GM12878 (cell line): ENCODE measurements around the gene MRPL2. TPM values are rescaled to one million over a fixed set of nuclear protein-coding genes. Genes with fewer than 3 reads are reported as not detected.

Source experiments
- ATAC-seq: fragments of 200-7000 bp; cut with Tn5 transposase; 3 replicates; pipeline ENCODE4 v1.9.1; 2020; ENCODE audit warnings: mild to moderate bottlenecking, moderate library complexity
- BruUV-seq: library from RNA; stranded (reverse); fragments of 400-500 nt; replicated peaks from 2 replicates; lab custom pipeline; 2021; lab: Mats Ljungman, UMichigan
- CTCF ChIA-PET: fragments of 300-600 bp; sonication (Branson Sonifier 250); formaldehyde crosslinking; extraction: SDS; loops from one replicate; lab custom pipeline; 2021; ENCODE audit warnings: inconsistent platforms; lab: Yijun Ruan, JAX
- POLR2A ChIA-PET: fragments of 350-600 bp; formaldehyde crosslinking; extraction: SDS; loops from one replicate; lab custom pipeline; 2021; ENCODE audit warnings: inconsistent platforms; lab: Charles Lee
- RAD21 ChIA-PET: fragments of 300-600 bp; sonication (Branson Sonifier 250); formaldehyde crosslinking; loops from one replicate; lab custom pipeline; 2023; ENCODE audit warnings: antibody characterized with exemption; ENCODE audit not compliant: unreplicated experiment; lab: Charles Lee
- SMC1A ChIA-PET: fragments of 300-600 bp; sonication (Branson Sonifier 250); formaldehyde crosslinking; loops from one replicate; lab custom pipeline; 2023; ENCODE audit not compliant: unreplicated experiment, uncharacterized antibody; lab: Charles Lee
- DNase-seq: peaks from one replicate; pipeline ENCODE4 v3.0.0-alpha.2; 2011; ENCODE audit warnings: low read depth, low spot score
- FAIRE-seq: peaks from 3 replicates; lab custom pipeline; 2011; peaks lifted over from hg19 to GRCh38; lab: Jason Lieb, UNC
- H2AFZ ChIP-seq: 2 replicates; pipeline ENCODE4 v1.6.0; 2011; ENCODE audit warnings: low read depth, low read length, control low read depth; ENCODE audit not compliant: control insufficient read depth
- H3K27ac ChIP-seq: 2 replicates; pipeline ENCODE4 v1.5.1; 2011; ENCODE audit warnings: control low read depth; ENCODE audit not compliant: control insufficient read depth, insufficient read depth
- H3K27me3 ChIP-seq, 2 experiments: replicated peaks in 1 of 2; 2 replicates each; pipeline versions ENCODE4 v1.6.0 to v1.6.1; 2011; ENCODE audit warnings: low read length in 1 of 2; ENCODE audit not compliant: control insufficient read depth in 2 of 2, insufficient read depth in 2 of 2
- H3K36me3 ChIP-seq, 2 experiments: 2 replicates each; pipeline ENCODE4 v1.5.1; 2011; ENCODE audit warnings: low read length in 1 of 2; ENCODE audit not compliant: control insufficient read depth in 2 of 2, insufficient read depth in 2 of 2
- H3K4me1 ChIP-seq: 2 replicates; pipeline ENCODE4 v1.6.1; 2011; ENCODE audit warnings: mild to moderate bottlenecking, low read length, moderate library complexity, mixed read lengths; ENCODE audit not compliant: control insufficient read depth, insufficient read depth
- H3K4me2 ChIP-seq: 2 replicates; pipeline ENCODE4 v1.6.0; 2011; ENCODE audit warnings: control low read depth; ENCODE audit not compliant: control insufficient read depth, insufficient read depth
- H3K4me3 ChIP-seq: fragments of 200-600 bp; sonication (generic); 2 replicates; pipeline ENCODE4 v1.5.1; 2016
- H3K79me2 ChIP-seq: 2 replicates; pipeline ENCODE4 v1.6.0; 2011; ENCODE audit warnings: low read length; ENCODE audit not compliant: control insufficient read depth, insufficient read depth
- H3K9ac ChIP-seq: 2 replicates; pipeline ENCODE4 v1.8.0; 2011; ENCODE audit warnings: low read length, control low read depth, mixed read lengths; ENCODE audit not compliant: control insufficient read depth, insufficient read depth
- H3K9me3 ChIP-seq: replicated peaks from 3 replicates; pipeline ENCODE4 v1.5.1; 2011; ENCODE audit warnings: mild to moderate bottlenecking, low read length; ENCODE audit not compliant: control insufficient read depth, insufficient read depth
- H4K20me1 ChIP-seq: 2 replicates; pipeline ENCODE4 v1.6.0; 2011; ENCODE audit not compliant: control insufficient read depth, insufficient read depth
- BCL3 ChIP-seq: IDR thresholded peaks from 2 replicates; pipeline ENCODE4 v1.6.1; 2011; ENCODE audit warnings: borderline replicate concordance, low read depth, mild to moderate bottlenecking, moderate library complexity, low read length; ENCODE audit not compliant: insufficient read depth, poor library complexity, severe bottlenecking
- CREM ChIP-seq: IDR thresholded peaks from 2 replicates; pipeline ENCODE4 v1.6.1; 2014; ENCODE audit warnings: antibody characterized with exemption, low read depth
- JUNB ChIP-seq: IDR thresholded peaks from 2 replicates; pipeline ENCODE4 v1.6.1; 2016; ENCODE audit warnings: antibody characterized with exemption, mild to moderate bottlenecking
- MYC ChIP-seq: IDR thresholded peaks from 2 replicates; pipeline ENCODE4 v1.6.1; 2011; ENCODE audit warnings: mild to moderate bottlenecking, low read length, moderate library complexity, inconsistent platforms; ENCODE audit not compliant: insufficient read depth, insufficient replicate concordance, insufficient read length, severe bottlenecking
- RCOR1 ChIP-seq: conservative IDR thresholded peaks from 2 replicates; pipeline ENCODE4 v1.6.1; 2012; ENCODE audit warnings: low read depth, low read length, improper control_type of control experiment
- RUNX3 ChIP-seq: IDR thresholded peaks from 2 replicates; pipeline ENCODE4 v1.6.1; 2012; ENCODE audit warnings: low read length, inconsistent platforms
- SP1 ChIP-seq: IDR thresholded peaks from one replicate; pipeline ENCODE4 v1.6.1; 2011; ENCODE audit warnings: low read depth, low read length
- STAT1 ChIP-seq: fragments of 450-650 bp; conservative IDR thresholded peaks from 2 replicates; pipeline ENCODE4 v1.6.1; 2014; ENCODE audit warnings: antibody characterized with exemption, mild to moderate bottlenecking
- WGBS: methylation state at CpG from one replicate; pipeline ENCODE4 v1.1.6; 2016; ENCODE audit warnings: low lambda C conversion rate; ENCODE audit not compliant: insufficient replicate concordance, insufficient coverage; ENCODE audit errors: missing lambda C conversion rate; 5-methylcytosine and 5-hydroxymethylcytosine counted together
- in situ Hi-C: fragments of 300-500 bp; cut with MboI; formaldehyde crosslinking; loops from 9 replicates; pipeline ENCODE4 v1.14.3; 2018; ENCODE audit warnings: mixed read lengths
- intact Hi-C: fragments of 100-400 bp; cut with micrococcal nuclease; formaldehyde crosslinking; loops from one replicate; pipeline ENCODE4 v1.14.2; 2022; ENCODE audit not compliant: unreplicated experiment
- polyA plus RNA-seq, 11 experiments: library from polyadenylated mRNA; depleted of rRNA in 4 of 11; unstranded in 6 of 11; stranded (reverse) in 5 of 11; fragments of >200 nt; fragmentation: Nextera tagmentation in 4 of 11; fragmentation: Illumina TruSeq in 1 of 11; extraction: Ambion mirVana in 4 of 11; extraction: Trizol in 1 of 11; gene quantifications; 1 replicate in 1 of 11; 2 replicates in 10 of 11; pipeline versions ENCODE4 v1.2.1 to v1.2.3, GENCODE V29; 2011 to 2016; ENCODE audit warnings: inconsistent platforms in 2 of 11, missing spikeins in 2 of 11, low read depth in 1 of 11
- total RNA-seq, 4 experiments: library from RNA; depleted of rRNA in 3 of 4; stranded (reverse); fragments of >200 nt in 3 of 4; fragmentation: Illumina TruSeq in 1 of 4; extraction: Trizol in 1 of 4; gene quantifications; 2 replicates each; pipeline versions ENCODE4 v1.2.1 to v1.2.3, GENCODE V29; 2013 to 2021

Gene MRPL2
- total and polyA plus RNA-seq, 10 of the 15 experiments (the other 5 are each of a cell fraction or from before 2014, with no cell fraction given), result 29.7 to 125 (median 50.2) TPM

- TF ChIP-seq RUNX3, result no peak
- TF ChIP-seq JUNB, result no peak
- no peak for TF ChIP-seq STAT1
- no peak for TF ChIP-seq MYC
- TF ChIP-seq RCOR1, result no peak
- no peak for TF ChIP-seq BCL3
Measured at GRCh38 chr6:43091436-43091991, 32.3 kb upstream of the MRPL2 start (continued).

GRCh38 chr6:43091020-43091419 lies 31.8 kb upstream of the MRPL2 start:
- 73% methylated on average over 4 of the region's 5 CpGs for WGBS

More at GRCh38 chr6:43091020-43091419, 31.8 kb upstream of the MRPL2 start:
- TF ChIP-seq SP1 (no peak), CREM (no peak)
- Histone ChIP-seq H3K9ac (no peak overlapping the region), H4K20me1 (no peaks in the 10 kb centered on the region), H3K9me3 (no peaks in the 10 kb centered on the region), H3K27ac (no peak overlapping the region), H3K79me2 (no peaks in the 10 kb centered on the region), H2AFZ (no peak overlapping the region), H3K36me3 (no peaks in the 10 kb centered on the region), H3K27me3 (no peaks in the 10 kb centered on the region), H3K4me1 (peaks cover 15% of the 10 kb centered on the region), H3K4me3 (no peak overlapping the region), H3K4me2 (no peak overlapping the region)
- RAD21 ChIA-PET, result no interaction called here
- FAIRE-seq, result no peak
- POLR2A ChIA-PET, result interaction anchor here (0.6 to 0.7 kb wide), 2 partner anchors 12 to 382 kb away, joined by 4 to 5 read pairs; no protein-coding TSS in a partner anchor
- no TSS peak for BruUV-seq
- SMC1A ChIA-PET, result interaction anchor here (0.6 kb wide), 1 partner anchor 165 kb away, joined by 3 read pairs; no protein-coding TSS in a partner anchor
- intact Hi-C loops (no loop called here), in situ Hi-C loops (no loop called here)
- no peak for ATAC-seq
- CTCF ChIA-PET, result interaction anchor here (1.5 kb wide), 1 partner anchor 53 kb away, joined by 4 read pairs; no protein-coding TSS in a partner anchor
- no peak for DNase-seq
